Measurements from ENCODE around the gene CA5A. TPM values are rescaled to one million over a fixed set of nuclear protein-coding genes. Genes with fewer than 3 reads are reported as not detected.
"Not testable (repeated sequence)": the region's sequence is repeated elsewhere in the genome, so short reads cannot be mapped to it uniquely, and the experiment has no call there.

CA5A gene
- total RNA-seq, 4 donors from 2014 or later, result not detected

GRCh38 chr16:87874639-87875427 is 61.5 kb downstream of the CA5A start:
- TF ChIP-seq CTCF (IDR thresholded peaks at IDR 0.05), result no peak
- DNase-seq (ENCODE audit: low spot score) (no peak), ATAC-seq (ENCODE audit: low FRiP score) (no peak)

GRCh38 chr16:87870418-87871291 is 65.7 kb downstream of the CA5A start:
- DNase-seq (ENCODE audit: low spot score), result not testable (repeated sequence)

GRCh38 chr16:87869879-87870417 is 66.4 kb downstream of the CA5A start:
- ATAC-seq (ENCODE audit: low FRiP score); DNase-seq (ENCODE audit: low spot score): not testable (repeated sequence)

More at GRCh38 chr16:87870418-87871291, 65.7 kb downstream of the CA5A start:
- ATAC-seq (ENCODE audit: low FRiP score), result not testable (repeated sequence)

GRCh38 chr16:87869061-87869878 is 67.1 kb downstream of the CA5A start, which contains the start of gene SLC7A5:
TSS of gene SLC7A5 (minus strand) at chr16:87869507. CDS start at chr16:87869422, 85 bp downstream.
- peak; percentile 72 for ATAC-seq (ENCODE audit: low FRiP score)

GRCh38 chr16:87868254-87869029 is 67.9 kb downstream of the CA5A start:
- DNase-seq (ENCODE audit: low spot score), result not testable (repeated sequence)
- peak; percentile 34 for ATAC-seq (ENCODE audit: low FRiP score)

More at GRCh38 chr16:87869061-87869878, 67.1 kb downstream of the CA5A start, which contains the start of gene SLC7A5:
- peak; percentile 48 for DNase-seq (ENCODE audit: low spot score)

GRCh38 chr16:87865902-87866555 is 70.3 kb downstream of the CA5A start:
- ATAC-seq (ENCODE audit: low FRiP score); DNase-seq (ENCODE audit: low spot score): not testable (repeated sequence)

- no peak for TF ChIP-seq CTCF (IDR thresholded peaks at IDR 0.05)
- DNase-seq (ENCODE audit: low spot score) (no peak), ATAC-seq (ENCODE audit: low FRiP score) (no peak)
These were observed 71.9 kb downstream of the CA5A start for GRCh38 chr16:87864331-87864989.

GRCh38 chr16:87863327-87863635 is 73.0 kb downstream of the CA5A start:
- not testable (repeated sequence) for DNase-seq (ENCODE audit: low spot score); ATAC-seq (ENCODE audit: low FRiP score)

- DNase-seq (ENCODE audit: low spot score); ATAC-seq (ENCODE audit: low FRiP score): not testable (repeated sequence)
These were observed 73.6 kb downstream of the CA5A start for GRCh38 chr16:87862597-87863326.

- ATAC-seq (ENCODE audit: low FRiP score); DNase-seq (ENCODE audit: low spot score): not testable (repeated sequence)
These were observed 74.8 kb downstream of the CA5A start for GRCh38 chr16:87861300-87862099.

Data from omental fat pad (tissue), 4 donors.